Adipocyte (in vitro differentiated cells): ENCODE measurements around the gene MCIDAS.
A peak's percentile ranks its signal among the peaks of the same experiment; 100 is the strongest.

Experiments
- DNase-seq: peaks from one replicate; pipeline ENCODE4 v3.0.0-alpha.2; 2015; ENCODE audit warnings: low read depth
- H3K27me3 ChIP-seq: replicated peaks from 2 replicates; pipeline ENCODE4 v1.7.0; 2013; ENCODE audit warnings: mild to moderate bottlenecking, low read length, moderate library complexity; ENCODE audit not compliant: control insufficient read depth, insufficient read depth
- H3K36me3 ChIP-seq: 2 replicates; pipeline ENCODE4 v1.7.0; 2013; ENCODE audit warnings: low read length, mild to moderate bottlenecking, moderate library complexity; ENCODE audit not compliant: control insufficient read depth, insufficient read depth, severe bottlenecking
- H3K4me1 ChIP-seq: 2 replicates; pipeline ENCODE4 v1.7.0; 2013; ENCODE audit warnings: mild to moderate bottlenecking, low read length, moderate library complexity; ENCODE audit not compliant: control insufficient read depth, insufficient read depth
- H3K4me3 ChIP-seq: 2 replicates; pipeline ENCODE4 v1.7.0; 2013; ENCODE audit warnings: mild to moderate bottlenecking, low read length, moderate library complexity
- H3K9ac ChIP-seq: 2 replicates; pipeline ENCODE4 v1.7.0; 2013; ENCODE audit warnings: mild to moderate bottlenecking, low read length, moderate library complexity
- H3K9me3 ChIP-seq: 2 replicates; pipeline ENCODE4 v1.7.0; 2013; ENCODE audit warnings: mild to moderate bottlenecking, low read length, moderate library complexity; ENCODE audit not compliant: control insufficient read depth

MCIDAS gene

DNA sequence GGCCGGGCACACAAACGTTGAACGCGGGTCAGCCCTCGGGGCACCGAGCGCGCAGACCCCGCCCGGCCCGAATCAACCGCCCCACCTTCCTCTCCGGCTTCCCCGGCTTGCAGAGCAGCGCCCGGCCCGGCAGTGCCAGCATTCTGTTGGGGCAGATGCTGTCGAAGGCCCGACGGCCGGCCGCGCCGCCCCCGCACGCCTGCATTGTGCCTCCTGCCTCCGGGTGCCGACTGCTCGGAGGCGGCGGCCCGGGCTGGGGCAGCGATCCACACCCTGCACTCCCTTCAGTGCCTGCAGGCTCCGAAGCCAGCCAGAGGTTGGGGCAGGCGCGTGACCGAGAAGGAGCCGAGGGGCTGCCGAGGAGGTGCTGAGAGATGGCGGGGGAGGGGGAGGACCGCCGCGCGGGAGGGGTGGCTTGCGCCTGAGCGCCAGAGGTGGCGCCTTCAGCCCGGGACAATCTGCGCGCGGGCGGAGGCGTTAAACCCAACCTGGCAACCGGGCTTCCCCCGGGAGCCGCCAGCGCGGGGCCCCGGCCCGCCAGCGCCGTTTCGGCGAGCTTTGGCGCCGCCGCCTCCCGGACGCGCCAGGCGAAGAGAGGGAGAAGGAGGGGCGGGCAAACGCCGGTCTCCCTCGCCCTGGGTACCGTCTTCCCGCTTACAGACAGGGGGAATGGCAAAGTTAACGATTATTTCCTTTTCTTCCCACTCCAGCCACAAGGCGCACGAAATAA lies at the start of gene MCIDAS:
TSS of gene MCIDAS (minus strand) at position 382 of the 730 bp plus-strand sequence. CDS start at position 205, 177 bp downstream.
- H3K4me1 ChIP-seq: peaks cover 8% of the 10 kb centered on the region
- peak; percentile 50 for DNase-seq
- H3K9me3 ChIP-seq: peaks cover 6% of the 10 kb centered on the region
- no peak within 1 kb of the TSS for H3K9ac ChIP-seq
- no peaks in the 10 kb centered on the region for H3K36me3 ChIP-seq
- peaks cover 94% of the 10 kb centered on the region for H3K27me3 ChIP-seq
- peak within 1 kb of the TSS; percentile 71 for H3K4me3 ChIP-seq

- Histone ChIP-seq H3K27me3 (no peaks in the 10 kb centered on the region), H3K9me3 (no peaks in the 10 kb centered on the region), H3K4me1 (peaks cover 4% of the 10 kb centered on the region), H3K36me3 (peaks cover 99% of the 10 kb centered on the region), H3K4me3 (no peak overlapping the region), H3K9ac (no peak overlapping the region)
- DNase-seq: peak; percentile 44
These were observed 49.7 kb upstream of the MCIDAS start for GRCh38 chr5:55276771-55277170.

DNA sequence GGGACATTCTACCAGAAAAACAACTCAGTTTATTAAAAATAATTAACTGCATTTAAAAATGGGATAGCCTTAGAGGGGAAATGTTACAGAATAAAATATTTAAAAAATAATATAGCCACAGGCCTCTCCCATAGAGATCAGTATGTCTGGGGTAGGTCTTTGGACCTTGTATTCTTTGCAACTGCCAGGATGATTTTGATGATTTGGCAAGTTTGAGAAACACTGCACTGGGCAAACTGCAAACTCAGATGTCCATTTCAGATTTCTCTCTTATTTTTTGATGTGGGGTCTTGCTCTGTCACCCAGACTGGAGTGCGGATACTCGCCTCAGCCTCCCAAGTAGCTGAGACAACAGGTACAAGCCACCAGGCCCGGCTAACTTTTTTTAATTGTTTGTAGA lies 31.2 kb upstream of the MCIDAS start:
- Histone ChIP-seq H3K4me1 (no peaks in the 10 kb centered on the region), H3K27me3 (no peaks in the 10 kb centered on the region), H3K9me3 (no peaks in the 10 kb centered on the region), H3K36me3 (peaks cover 93% of the 10 kb centered on the region), H3K4me3 (no peak overlapping the region), H3K9ac (no peak overlapping the region)
- no peak for DNase-seq

- H3K36me3 ChIP-seq: peaks cover 59% of the 10 kb centered on the region
- H3K27me3 ChIP-seq: no peaks in the 10 kb centered on the region
- DNase-seq: no peak
- no peaks in the 10 kb centered on the region for H3K4me1 ChIP-seq
- no peak overlapping the region for H3K4me3 ChIP-seq
- no peaks in the 10 kb centered on the region for H3K9me3 ChIP-seq
- H3K9ac ChIP-seq: no peak overlapping the region
These were observed 27.7 kb upstream of the MCIDAS start for GRCh38 chr5:55254802-55255201.

- Histone ChIP-seq H3K4me3 (no peak overlapping the region), H3K27me3 (no peaks in the 10 kb centered on the region), H3K36me3 (peaks cover 13% of the 10 kb centered on the region), H3K9me3 (peaks cover 12% of the 10 kb centered on the region), H3K4me1 (no peaks in the 10 kb centered on the region), H3K9ac (no peak overlapping the region)
- no peak for DNase-seq
These were observed 22.9 kb upstream of the MCIDAS start for GRCh38 chr5:55250064-55250463.

- peaks cover 35% of the 10 kb centered on the region for H3K27me3 ChIP-seq
These were observed 14.6 kb upstream of the MCIDAS start for GRCh38 chr5:55241746-55242145.

DNA sequence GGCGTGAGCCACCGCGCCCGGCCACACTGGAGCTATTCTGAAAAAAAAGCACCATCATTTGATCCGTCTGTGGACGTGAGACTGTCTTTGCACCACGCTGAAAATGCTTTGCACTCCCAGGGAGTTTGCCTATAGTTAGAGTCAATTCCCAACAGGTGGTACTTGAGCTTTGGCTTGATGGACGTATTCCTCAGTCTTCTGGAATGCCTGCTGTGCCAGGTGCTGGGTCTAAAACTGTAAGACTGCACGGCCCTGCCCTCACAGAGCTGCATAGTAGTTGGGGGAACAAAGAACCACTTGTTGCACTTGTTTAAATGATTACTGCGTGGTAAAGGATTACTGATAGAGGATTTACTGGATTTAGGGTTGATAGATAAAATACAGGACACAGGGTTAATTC lies 9.7 kb upstream of the MCIDAS start:
- Histone ChIP-seq H3K9me3 (no peaks in the 10 kb centered on the region), H3K27me3 (peaks cover 49% of the 10 kb centered on the region), H3K9ac (no peak overlapping the region), H3K36me3 (no peaks in the 10 kb centered on the region), H3K4me3 (no peak overlapping the region), H3K4me1 (peaks cover 23% of the 10 kb centered on the region)
- DNase-seq: no peak

More at GRCh38 chr5:55241746-55242145, 14.6 kb upstream of the MCIDAS start:
- Histone ChIP-seq H3K9me3 (no peaks in the 10 kb centered on the region), H3K4me1 (no peaks in the 10 kb centered on the region), H3K4me3 (no peak overlapping the region), H3K36me3 (no peaks in the 10 kb centered on the region), H3K9ac (no peak overlapping the region)
- DNase-seq: no peak

DNA sequence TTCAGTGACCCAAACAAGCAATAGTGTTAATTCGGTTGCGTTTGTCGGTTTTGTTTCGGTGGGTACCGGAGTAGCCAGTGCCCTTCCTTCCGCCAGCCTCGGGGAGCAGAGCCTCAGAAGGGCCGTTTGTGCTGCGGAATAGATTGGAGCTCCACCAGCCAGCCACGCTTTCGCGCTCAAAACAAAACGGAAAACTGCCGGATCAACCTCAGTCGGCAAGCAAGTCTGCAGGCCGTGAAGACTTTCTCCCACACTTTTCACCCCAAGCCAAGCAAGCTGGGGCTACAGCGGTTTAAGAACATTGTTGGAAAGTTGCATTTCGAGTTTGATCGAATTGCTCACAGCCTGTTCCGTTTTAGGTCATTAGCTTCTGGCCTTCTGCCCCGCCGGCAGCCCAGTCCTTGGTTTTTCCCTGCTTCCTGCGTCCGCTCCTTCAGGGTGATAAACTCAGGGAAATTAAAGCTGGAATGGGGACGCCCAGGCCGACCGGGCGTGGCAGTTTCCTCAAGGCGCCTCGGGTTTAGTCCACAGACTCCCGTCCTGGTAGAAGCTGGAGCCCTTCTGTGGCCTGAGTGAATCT lies 7.1 kb upstream of the MCIDAS start:
- H3K27me3 ChIP-seq: peaks cover 59% of the 10 kb centered on the region
- H3K36me3 ChIP-seq: no peaks in the 10 kb centered on the region
- H3K4me1 ChIP-seq: peaks cover 29% of the 10 kb centered on the region
- H3K9me3 ChIP-seq: no peaks in the 10 kb centered on the region
- peak overlapping the region; percentile 41 for H3K9ac ChIP-seq
- H3K4me3 ChIP-seq: peak overlapping the region; percentile 82
- DNase-seq: peak; percentile 32

DNA sequence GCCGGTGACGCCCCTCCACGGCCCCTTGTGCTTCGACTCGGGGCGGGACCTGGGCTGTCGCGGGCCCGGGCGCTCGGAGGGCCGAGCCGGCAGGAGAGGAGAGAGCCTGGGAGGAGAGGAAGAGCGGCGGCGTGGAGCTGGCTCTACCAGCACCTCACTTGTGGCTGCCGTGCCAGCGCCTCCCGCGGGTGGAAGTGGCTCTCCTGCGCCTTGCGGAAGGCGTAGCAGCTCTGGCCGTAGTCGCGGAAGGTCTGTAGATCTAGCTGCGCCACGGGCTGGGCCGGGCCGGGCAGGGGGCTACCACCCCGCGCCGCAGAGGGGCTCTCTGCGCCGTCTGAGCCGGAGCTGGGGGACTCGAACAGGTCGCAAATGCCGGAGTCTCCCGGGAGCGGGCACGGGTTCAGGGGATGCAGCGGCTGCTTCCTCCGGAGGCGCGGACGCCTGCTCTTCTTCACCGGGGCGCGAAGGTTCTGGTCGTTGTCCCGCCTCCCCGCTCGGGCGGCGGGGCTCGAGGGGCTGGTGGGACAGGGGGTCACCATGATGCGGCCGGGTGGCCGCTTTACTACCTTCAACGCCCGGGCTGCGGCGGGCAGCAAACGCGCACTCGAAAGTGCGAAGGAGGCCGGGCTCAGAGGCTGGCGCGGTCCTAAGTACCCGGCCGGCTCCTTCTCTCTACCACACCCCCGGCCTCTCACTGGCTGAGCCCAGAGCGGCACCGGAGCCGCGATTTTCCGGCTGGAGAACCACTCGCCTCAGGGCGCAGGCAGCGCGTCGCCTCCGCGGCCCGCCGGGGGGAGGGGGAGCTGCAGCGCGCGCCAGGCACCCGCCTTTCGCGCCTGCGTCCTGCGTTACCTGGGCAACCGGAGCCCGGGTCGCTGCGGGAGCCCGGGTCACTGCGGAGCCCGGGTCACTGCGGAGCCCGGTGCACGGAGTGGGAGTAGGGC lies 6.1 kb upstream of the MCIDAS start, which contains the start of gene CCNO:
TSS of gene CCNO (minus strand) at position 624 of the 944 bp plus-strand sequence. CDS start at position 539, 85 bp downstream.
- DNase-seq: peak; percentile 78
- H3K4me3 ChIP-seq: peak within 1 kb of the TSS; percentile 82
- H3K9ac ChIP-seq: peak within 1 kb of the TSS; percentile 46
- H3K36me3 ChIP-seq: no peaks in the 10 kb centered on the region
- peaks cover 29% of the 10 kb centered on the region for H3K4me1 ChIP-seq
- H3K9me3 ChIP-seq: no peaks in the 10 kb centered on the region
- peaks cover 67% of the 10 kb centered on the region for H3K27me3 ChIP-seq

GRCh38 chr5:55232271-55232984 lies 5.3 kb upstream of the MCIDAS start:
- no peaks in the 10 kb centered on the region for H3K9me3 ChIP-seq

More at GRCh38 chr5:55232271-55232984, 5.3 kb upstream of the MCIDAS start:
- H3K27me3 ChIP-seq: peaks cover 69% of the 10 kb centered on the region
- H3K4me1 ChIP-seq: peaks cover 29% of the 10 kb centered on the region
- peak; percentile 22 for DNase-seq
- H3K4me3 ChIP-seq: peak overlapping the region; percentile 82
- H3K9ac ChIP-seq: peak overlapping the region; percentile 46
- no peaks in the 10 kb centered on the region for H3K36me3 ChIP-seq
